ENCODE measurements around the gene TROAP.
"Not testable (repeated sequence)": the region's sequence is repeated elsewhere in the genome, so short reads cannot be mapped to it uniquely, and the experiment has no call there.

Gene TROAP, protein sequence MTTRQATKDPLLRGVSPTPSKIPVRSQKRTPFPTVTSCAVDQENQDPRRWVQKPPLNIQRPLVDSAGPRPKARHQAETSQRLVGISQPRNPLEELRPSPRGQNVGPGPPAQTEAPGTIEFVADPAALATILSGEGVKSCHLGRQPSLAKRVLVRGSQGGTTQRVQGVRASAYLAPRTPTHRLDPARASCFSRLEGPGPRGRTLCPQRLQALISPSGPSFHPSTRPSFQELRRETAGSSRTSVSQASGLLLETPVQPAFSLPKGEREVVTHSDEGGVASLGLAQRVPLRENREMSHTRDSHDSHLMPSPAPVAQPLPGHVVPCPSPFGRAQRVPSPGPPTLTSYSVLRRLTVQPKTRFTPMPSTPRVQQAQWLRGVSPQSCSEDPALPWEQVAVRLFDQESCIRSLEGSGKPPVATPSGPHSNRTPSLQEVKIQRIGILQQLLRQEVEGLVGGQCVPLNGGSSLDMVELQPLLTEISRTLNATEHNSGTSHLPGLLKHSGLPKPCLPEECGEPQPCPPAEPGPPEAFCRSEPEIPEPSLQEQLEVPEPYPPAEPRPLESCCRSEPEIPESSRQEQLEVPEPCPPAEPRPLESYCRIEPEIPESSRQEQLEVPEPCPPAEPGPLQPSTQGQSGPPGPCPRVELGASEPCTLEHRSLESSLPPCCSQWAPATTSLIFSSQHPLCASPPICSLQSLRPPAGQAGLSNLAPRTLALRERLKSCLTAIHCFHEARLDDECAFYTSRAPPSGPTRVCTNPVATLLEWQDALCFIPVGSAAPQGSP

DNA sequence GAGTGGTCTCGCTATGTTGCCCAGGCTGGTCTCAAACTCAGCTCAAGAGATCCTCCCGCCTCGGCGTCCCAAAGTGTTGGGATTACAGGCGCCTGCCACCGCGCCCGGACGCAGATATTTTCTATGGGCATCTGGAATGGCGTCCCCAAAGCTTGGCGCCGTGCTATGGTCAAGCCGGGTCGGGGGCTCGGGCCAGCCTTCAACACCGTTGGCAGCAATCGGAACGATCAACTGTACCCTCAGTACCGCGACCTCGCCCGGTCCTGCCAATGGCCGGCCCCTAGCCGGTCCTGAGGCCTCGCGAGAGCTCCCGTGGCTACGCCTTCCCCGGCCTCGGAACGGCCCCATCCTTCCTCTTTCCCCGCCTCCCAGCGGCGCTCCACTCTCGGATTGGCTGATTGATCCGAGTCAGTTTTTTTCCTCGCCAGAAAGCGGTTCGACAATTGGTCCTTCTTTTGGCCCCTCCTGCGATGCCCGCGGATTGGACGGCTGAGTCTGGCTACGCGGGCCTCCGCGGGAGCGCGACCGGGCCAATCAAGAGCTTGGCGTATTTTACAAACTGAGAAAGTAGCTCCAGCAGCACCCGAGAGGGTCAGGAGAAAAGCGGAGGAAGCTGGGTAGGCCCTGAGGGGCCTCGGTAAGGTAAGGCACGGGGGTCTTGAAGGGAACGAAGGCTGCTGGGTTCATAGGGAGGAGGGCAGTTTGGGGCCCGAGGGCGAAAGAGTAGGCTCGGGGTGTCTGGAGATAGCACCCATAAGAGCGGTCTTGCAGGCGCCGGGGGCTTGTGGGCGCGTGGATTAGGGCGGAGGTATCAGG is at the start of gene TROAP:
TROAP (plus strand) TSS at position 548 of the 816 bp plus-strand sequence. CDS start 354 bp downstream, outside the sequence.
- DNase-seq, result peak; percentile 99

DNA sequence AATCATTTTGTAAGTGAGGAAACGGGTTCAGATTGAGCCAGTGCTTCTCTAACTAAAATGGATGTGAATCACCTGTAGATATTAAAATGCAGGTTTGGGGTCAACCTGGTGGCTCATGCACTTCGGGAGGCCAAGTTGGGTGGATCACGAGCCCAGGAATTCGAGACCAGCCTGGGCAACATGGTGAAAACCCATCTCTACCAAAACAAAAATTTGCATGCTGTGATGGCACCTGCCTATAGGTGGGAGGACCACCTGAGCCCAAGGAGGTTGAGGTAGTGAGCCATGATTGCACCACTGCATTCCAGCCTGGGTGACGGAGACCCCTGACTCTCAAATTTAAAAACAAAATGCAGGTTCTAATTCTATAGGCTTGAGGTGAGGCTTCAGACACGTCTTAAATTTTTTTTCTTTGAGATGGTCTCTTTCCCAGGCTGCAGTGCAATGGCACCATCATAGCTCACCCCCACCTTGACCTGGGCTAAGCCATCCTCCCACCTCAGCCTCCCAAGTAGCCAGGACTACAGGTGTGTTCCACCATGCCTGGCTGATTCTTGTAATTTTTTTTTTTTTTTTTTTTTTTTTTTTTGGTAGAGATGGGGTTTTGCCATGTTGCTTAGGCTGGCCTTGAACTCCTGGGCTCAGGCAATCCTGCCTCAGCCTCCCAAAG is 49.2 kb upstream of the TROAP start:
- DNase-seq, result no peak

DNA sequence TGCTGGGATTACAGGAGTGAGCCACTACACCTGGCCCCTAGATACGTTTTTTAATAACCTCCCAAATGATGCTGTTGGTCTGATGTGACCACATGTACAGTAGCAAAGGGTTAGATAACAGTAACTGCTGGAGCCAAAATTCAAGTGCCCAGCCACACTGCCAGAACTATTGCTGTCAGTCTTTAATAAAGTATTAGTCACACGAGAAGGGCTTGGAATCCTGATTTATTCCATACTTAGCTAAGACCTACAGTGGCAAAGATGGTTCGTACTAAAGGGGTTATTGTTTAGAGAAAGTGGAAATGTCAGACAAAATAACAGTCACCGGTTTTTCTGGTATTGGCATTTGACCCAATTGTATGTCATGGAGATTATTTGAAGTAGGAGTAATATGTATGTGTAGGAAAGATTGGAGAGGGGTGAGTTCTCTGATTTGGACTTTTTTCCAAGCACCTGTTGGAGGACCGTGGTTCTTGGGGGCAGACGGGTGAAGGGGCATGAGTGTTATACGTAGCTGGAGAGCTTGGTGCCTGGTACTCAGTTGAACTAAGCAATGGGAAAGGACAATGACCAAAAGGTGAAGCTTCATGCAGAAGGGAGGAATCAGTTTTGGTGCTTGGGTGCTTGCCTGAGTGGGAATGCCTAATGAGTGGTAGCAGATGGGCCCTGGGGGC is 48.5 kb upstream of the TROAP start:
- no peak for DNase-seq

DNA sequence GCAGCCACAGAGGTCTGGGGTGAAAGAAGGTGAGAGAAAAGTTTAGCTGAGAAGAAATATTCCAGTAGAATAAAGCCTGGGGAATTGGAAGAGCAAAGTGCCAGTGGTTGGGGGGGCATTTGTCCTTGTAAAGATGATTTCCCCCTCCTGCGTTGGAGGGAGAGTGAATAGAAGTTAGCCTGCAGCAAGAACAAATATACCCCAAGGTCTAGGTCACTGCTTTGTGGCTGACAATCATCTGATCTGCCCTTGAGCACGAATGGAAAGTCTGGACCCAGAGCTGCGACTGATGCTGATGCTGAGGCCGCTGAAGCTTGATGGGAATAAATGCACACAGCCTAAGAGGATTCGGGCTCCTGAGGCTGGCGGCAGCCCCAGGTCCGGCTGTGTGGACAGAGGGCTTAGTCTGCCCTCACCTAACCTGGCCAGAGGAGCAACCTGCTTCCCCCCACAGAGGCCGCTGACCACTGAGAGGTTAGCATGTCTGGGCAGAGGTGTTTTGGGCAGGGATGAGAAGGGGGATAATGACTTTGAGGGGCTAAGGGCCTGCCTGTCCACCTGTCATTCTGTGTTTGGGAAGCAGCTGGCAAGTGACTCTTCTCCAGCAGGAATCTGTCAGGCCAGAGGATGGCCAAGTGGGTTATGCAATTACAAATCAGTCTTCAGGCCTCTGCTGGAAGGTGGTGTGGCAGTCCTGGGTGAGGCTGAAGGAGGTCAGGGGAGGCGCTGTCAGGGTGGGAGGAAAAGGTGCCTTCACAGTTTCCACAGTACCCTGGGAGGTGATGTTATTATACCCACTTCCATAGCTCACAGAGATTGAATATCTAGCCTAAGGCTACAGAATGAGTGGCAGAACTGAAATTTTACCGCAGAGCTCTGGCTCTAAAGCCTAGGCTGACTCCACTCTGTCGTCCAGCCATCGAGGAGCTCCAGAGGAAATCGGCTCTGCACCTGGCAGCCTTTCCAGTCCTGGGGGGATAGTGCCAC is 46.5 kb upstream of the TROAP start:
- DNase-seq, result no peak

DNA sequence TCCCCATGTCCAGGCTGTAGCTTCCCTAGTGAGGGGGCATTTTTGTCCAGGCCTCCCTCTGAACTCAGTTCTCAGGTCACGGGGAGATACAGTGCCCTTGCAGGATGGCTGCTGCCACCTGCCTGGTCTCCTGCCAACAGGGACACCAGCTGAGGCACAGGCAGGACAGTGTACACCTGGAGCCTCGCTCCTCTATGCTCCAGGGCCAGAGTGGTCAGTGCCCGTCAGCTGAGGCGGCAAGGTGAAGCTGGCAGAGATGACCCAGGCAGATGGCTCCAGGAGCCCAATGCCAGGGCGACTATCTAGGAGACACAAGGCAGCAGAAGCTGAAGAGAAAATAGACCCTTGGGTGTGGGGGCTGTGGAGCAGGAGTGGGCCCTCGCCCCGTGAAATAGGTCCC is 45.6 kb upstream of the TROAP start:
- DNase-seq, result no peak

DNA sequence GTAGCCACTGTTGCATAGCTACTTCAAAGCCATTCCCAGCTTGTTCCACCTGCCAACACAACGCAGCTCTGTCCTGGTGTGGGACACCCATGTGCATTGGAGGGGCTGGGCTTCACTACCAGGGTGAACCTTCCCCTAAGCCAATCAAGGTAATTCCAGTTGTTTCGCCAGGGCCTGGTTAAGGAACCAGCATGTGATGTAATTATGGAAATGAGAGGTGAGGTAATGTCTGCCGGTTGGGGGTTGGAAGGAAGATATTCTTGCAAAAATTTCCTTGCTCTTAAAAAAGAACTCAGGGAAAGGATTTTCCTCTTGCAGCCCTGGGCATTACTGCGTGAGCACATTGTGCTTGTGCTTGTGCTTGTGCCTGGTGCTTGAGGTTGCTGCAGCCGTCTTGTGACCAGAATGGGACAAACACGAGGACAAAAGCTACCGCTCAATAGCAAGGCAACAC is 43.3 kb upstream of the TROAP start:
- DNase-seq, result peak; percentile 90

DNA sequence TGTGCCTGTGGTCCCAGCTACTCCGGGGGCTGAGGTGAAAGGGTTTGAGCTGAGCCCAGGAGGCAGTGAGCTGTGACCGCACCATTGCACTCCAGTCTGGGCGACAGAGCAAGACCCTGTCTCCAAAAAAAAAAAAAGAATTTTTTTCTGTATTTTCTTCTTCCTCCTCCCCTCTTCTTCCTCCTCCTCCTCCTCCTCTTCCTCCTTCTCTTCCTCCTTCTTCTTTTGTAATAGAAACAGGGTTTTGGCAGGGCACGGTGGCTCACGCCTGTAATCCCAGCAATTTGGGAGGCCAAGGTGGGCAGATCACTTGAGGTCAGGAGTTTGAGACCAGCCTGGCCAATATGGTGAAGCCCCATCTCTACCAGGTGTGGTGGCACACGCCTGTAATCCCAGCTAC is 42.5 kb upstream of the TROAP start:
- not testable (repeated sequence) for DNase-seq

DNA sequence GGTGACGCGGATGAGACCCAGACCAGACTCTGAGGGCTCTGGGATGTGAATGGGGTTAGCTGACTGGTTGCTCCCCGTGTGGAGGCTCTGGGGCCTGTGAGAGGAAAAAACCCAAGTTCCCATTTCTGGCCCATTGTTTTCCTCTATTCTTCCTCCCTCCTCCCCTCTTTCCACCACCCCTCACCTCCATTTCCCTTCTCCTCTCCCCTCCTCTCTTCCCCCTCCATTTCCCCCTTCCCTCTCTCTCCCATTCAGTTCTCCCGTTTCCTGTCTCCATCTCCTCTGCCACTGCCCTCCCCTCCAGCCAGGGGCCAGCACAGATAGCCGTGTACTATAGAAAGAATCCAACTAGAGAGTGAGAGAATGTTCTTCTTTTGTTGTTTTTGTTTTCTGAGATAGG is 40.8 kb upstream of the TROAP start:
- no peak for DNase-seq

DNA sequence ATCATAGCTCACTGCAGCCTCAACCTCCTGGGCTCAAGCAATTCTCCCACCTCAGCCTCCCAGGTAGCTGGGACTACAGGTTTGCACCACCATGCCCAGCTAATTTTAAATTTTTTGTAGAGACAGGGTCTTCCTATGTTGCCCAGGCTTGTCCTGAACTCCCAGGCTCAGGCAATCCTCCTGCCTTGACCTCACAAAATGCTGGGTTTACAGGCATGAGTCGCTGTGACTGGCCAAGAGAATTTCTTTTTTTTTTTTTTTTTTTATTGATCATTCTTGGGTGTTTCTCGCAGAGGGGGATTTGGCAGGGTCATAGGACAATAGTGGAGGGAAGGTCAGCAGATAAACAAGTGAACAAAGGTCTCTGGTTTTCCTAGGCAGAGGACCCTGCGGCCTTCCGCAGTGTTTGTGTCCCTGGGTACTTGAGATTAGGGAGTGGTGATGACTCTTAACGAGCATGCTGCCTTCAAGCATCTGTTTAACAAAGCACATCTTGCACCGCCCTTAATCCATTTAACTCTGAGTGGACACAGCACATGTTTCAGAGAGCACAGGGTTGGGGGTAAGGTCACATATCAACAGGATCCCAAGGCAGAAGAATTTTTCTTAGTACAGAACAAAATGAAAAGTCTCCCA is 40.2 kb upstream of the TROAP start:
- DNase-seq, result not testable (repeated sequence)

DNA sequence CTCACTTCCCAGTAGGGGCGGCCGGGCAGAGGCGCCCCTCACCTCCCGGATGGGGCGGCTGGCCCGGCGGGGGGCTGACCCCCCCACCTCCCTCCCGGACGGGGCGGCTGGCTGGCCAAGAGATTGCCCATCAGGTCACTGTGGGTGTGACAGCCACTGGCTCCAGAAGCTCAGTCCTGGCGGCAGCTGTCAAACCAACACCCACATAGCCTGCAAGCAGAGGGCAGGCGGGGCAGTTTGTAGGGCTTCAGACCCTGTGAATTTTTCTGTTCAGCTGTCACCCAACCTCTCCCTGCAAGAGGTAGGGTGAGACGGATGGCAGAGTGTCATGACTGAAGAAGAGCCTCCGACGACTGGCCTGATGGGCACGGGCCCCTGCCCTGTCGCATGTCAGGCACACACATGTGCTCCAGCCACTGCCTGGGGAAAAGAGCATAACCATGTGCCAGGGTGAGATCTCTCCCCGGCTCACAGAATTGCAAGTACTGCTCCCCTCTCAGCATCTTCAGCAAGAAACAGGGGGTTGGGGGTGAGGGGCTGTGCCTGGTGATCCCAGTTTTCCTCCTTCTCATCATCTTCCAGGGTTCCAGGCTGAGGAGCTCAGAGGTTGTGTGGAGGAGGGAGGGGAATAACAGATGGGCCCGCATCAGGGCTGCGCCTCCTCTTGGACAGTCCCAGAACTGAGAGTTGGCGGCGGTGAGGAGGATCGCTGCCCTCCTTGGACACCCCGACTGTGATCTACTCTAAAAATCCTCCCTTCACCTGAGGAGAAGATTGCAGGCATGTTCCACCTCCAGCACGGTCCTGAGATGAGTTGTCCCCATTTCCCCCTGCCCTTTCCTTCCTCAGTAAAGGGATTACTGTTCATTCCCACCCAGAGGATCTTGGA is 39.3 kb upstream of the TROAP start:
- DNase-seq, result no peak

DNA sequence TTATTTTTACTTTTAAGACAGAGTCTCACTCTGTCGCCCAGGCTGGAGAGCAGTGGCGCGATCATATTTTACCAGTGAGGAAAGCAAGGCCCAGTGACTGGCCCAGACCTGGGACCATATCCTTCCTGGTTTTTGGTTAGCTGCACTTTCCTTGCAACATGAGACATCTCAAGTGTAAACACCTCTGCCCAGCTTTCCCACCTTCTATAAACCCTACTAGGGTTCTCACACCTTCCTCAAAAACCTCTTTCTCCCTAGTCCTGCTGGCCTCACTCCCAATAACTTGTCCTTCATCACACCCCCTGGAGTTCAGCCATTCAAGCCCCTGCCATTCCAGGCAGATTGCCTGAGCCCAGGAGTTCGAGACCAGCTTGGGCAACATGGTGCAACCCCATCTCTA is 38.4 kb upstream of the TROAP start:
- DNase-seq, result no peak

DNA sequence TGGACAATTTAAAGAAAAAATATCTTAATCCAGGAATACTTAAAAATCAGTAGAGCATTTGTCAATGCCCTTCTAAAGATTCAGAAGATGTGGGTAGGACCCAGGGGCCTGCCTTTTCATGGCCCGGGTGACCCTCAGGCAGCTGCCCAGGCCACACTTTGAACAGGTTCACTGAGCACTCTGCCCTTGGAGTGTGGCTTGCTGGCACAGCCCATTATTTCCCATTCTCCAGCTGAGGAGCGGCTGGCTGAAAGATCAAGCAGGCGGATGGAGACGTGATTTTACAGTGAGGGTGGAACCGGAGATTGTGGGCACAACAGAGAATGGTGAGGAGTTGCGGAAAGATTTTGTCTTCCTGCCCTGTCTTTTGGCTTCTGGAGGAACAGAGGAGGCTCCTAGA is 35.2 kb upstream of the TROAP start:
- DNase-seq, result no peak

DNA sequence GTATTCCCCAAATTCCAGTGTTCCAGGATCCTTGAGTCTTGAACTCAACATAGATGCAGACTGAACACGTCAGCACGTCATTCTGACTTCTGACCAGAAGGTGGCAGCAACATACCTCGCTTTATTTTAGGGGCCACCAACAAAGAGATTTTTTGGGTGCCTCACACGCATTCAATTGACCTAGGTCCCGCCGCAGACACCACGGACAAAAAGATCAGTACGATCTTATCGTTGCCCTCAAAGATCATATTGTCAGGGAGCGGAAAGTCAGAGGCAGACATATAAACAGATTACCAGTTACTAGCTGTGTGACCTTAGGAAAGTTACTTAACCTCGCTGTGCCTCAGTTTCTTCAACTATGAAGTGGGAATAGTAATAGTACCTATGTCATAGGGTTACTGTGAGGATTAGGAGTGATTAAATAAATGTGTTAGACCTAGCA is 34.6 kb upstream of the TROAP start:
- DNase-seq, result peak; percentile 22

DNA sequence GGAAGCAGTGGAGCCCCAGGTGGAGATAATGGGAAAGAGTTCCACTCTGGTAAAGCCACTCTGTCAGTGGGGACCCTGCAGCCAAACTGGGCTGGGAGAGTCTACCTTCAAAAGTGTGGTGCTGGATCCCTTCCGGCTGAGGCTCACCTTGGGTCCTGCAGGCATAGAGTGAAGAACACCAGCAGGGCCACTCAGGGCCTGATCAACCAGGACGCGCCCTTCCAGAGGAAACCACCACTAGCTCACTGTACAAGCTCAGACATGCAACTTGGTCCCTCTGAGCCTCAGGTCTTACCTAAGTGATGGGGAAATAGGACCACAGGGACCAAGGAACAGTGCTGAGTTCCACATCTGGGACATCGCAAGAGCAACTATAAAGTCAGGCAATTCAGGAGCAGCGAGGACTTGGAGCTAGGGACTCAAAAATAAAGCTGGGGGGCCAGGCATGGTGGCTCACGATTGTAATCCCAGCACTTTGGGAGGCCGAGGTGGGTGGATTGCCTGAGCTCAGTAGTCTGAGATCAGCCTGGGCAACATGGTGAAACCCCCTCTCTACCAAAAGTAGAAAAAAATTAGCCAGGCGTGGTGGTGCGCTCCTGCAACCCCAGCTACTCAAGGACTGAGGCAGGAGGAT is 34.0 kb upstream of the TROAP start:
- no peak for DNase-seq

DNA sequence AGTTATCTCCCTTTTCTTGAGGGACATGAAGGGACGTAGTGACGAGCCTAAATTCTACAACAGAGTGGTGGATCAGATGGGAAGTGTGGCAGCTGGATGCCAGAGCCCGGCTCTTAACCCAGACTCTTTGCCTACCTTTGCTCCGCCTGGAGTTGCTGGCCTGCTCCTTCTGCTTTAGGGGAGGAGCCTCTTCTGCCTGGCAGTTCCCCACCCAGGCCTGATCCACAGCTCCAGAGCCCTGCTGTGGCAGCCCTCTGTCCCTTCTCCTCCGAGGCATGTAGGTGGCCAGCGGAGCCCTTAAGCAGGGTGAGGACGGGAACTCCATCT is 30.4 kb upstream of the TROAP start:
- DNase-seq, result no peak

DNA sequence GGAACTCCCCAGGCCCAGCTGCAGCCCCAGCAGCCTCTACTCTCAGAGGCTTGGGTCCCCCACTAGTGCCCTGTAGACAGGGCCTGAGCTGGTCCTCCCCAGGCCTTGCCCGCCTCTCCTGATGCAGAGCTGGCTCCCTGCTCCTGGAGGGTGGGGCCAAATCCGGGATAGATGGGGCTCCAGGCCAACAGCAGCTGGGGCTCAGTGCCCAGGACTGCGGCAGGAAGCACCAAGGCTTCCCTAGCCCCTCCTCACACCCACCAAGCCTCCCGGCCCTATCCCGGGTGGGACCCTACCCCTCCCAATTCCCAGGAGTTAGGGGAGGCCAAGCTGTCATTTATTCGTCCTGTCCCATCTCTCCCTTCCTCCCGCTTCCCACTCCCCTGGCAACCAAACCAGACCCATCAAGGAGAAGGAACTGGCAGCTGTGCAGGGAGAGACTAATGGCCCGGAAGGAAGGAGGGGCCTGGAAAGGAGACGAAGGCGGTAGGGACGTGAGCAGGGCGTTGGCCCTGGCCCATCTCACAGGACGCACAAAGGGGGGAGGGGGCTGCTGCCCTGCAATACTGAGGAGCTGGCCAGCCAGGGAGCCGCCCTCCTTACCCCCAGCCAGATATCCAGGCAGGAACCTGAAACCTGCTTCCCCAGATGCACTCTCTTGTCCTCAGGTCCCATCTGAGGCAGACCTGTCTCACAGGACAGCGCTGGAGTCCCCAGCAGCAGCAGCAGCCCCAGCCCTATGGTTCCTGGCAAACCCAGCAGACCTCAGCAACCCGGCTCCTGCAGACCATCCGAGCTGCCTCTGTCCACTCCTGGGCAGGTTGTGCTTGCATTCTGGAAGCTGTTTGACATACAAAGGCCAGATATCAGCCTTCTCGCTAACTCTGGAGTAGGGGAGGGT is 29.7 kb upstream of the TROAP start:
- DNase-seq, result peak; percentile 42

DNA sequence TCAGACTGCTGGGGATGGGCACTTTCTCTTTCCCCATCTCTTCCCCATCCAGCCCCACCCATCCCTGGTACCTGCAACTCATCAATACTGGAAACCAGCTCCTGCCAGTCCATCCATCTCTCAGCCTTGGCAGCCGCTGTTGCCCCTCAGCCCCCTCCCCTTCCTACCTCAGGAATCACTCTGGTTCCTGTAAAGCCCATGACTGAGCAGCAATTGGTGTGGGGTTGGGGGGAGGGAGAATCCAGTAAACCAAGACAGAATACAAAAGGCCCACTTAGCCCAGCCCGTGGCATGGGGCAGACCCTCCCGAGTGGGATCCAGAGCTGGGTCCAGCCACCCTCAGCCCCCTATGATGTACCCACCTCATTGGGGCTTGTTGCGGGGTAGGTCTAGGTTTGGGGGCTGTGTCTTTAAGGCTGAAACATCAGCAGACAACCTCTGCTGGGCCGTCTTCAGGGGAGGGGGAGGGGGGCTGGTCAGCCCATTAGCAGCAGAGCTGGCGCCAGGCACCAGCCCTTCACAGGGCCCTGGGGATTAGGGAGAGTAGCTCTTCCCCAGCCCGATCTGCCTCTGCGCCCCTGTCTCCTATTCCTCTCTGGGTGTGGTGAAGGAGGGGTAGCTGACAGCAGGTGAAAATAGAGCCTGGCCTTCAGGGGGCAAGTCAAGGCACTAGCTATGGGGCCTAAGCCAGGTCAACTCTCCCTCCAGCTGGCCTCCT is 28.8 kb upstream of the TROAP start:
- DNase-seq, result no peak

Data from NCI-H2029 (cell line).